ENCODE data around the gene TEAD1.

DNA sequence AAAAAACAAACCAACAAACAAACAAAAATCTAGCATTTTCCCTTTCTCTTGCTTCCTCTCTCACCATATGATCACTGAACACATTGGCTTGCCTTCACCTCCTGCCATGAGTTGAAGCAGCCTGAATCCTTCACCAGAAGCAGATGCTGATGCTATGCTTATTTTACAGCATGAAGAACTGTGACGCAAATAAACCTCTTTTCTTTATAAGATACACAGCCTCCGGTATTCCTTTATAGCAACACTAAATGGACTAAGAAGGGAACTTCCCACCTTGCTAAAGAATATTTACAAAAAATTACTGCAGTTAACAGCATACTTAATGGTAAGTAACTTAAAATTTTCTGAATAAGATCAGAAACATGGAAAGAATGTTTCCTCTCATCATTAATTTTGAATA lies 27.7 kb upstream of the TEAD1 start:
- TF ChIP-seq, protein P1, sequence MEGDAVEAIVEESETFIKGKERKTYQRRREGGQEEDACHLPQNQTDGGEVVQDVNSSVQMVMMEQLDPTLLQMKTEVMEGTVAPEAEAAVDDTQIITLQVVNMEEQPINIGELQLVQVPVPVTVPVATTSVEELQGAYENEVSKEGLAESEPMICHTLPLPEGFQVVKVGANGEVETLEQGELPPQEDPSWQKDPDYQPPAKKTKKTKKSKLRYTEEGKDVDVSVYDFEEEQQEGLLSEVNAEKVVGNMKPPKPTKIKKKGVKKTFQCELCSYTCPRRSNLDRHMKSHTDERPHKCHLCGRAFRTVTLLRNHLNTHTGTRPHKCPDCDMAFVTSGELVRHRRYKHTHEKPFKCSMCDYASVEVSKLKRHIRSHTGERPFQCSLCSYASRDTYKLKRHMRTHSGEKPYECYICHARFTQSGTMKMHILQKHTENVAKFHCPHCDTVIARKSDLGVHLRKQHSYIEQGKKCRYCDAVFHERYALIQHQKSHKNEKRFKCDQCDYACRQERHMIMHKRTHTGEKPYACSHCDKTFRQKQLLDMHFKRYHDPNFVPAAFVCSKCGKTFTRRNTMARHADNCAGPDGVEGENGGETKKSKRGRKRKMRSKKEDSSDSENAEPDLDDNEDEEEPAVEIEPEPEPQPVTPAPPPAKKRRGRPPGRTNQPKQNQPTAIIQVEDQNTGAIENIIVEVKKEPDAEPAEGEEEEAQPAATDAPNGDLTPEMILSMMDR (conservative IDR thresholded peaks at IDR 0.05; ENCODE audit: low read length), result no peak
- TF ChIP-seq EZH2phosphoT487 (IDR thresholded peaks at IDR 0.05; ENCODE audit: borderline replicate concordance, low read depth, low read length), result no peak
